ENCODE measurements around the gene MRTFB. TPM values are rescaled to one million over a fixed set of nuclear protein-coding genes. Genes with fewer than 3 reads are reported as not detected.

Gene MRTFB
- total and polyA plus RNA-seq, 2 of the 13 experiments (the other 11 are each of a cell fraction or from before 2014, with no cell fraction given), result 11.4 to 14.0 TPM

GRCh38 chr16:14285513-14286367 lies 214.6 kb downstream of the MRTFB start (continued):
- TF ChIP-seq ZNF737 (CRISPR knock-in tag; IDR thresholded peaks at IDR 0.05; ENCODE audit: borderline replicate concordance) (peak; percentile 83; the same call in 1 of the 2 replicates), NCOR1 (IDR thresholded peaks at IDR 0.05; ENCODE audit: borderline replicate concordance, low read length) (peak; percentile 60), DNMT3B (CRISPR knock-in tag; conservative IDR thresholded peaks at IDR 0.05) (peak; percentile 86), JUN (CRISPR knock-in tag; IDR thresholded peaks at IDR 0.05) (peak; percentile 86; the same call in 1 of the 2 replicates), HHEX (CRISPR knock-in tag; IDR thresholded peaks at IDR 0.05) (peak; percentile 27; the same call in 1 of the 2 replicates), MTF2 (CRISPR knock-in tag; IDR thresholded peaks at IDR 0.05; ENCODE audit: borderline replicate concordance) (no peak), ELF1 (CRISPR knock-in tag; IDR thresholded peaks at IDR 0.05) (peak; percentile 66), ATF1 (CRISPR knock-in tag; IDR thresholded peaks at IDR 0.05) (no peak), ATF6 (CRISPR knock-in tag; conservative IDR thresholded peaks at IDR 0.05) (peak; percentile 82; the same call in 1 of the 2 replicates), ZZZ3 (CRISPR knock-in tag; IDR thresholded peaks at IDR 0.05; ENCODE audit: borderline replicate concordance) (no peak; the same call in 1 of the 2 replicates), GFI1 (CRISPR knock-in tag; IDR thresholded peaks at IDR 0.05; ENCODE audit: borderline replicate concordance) (peak; percentile 29), HOXD1 (CRISPR knock-in tag; IDR thresholded peaks at IDR 0.05) (peak; percentile 33; the same call in 1 of the 2 replicates), NR1H2 (CRISPR knock-in tag; IDR thresholded peaks at IDR 0.05; ENCODE audit: borderline replicate concordance, low read depth) (peak; percentile 89; the same call in 1 of the 2 replicates)
- TF ChIP-seq, protein P1, sequence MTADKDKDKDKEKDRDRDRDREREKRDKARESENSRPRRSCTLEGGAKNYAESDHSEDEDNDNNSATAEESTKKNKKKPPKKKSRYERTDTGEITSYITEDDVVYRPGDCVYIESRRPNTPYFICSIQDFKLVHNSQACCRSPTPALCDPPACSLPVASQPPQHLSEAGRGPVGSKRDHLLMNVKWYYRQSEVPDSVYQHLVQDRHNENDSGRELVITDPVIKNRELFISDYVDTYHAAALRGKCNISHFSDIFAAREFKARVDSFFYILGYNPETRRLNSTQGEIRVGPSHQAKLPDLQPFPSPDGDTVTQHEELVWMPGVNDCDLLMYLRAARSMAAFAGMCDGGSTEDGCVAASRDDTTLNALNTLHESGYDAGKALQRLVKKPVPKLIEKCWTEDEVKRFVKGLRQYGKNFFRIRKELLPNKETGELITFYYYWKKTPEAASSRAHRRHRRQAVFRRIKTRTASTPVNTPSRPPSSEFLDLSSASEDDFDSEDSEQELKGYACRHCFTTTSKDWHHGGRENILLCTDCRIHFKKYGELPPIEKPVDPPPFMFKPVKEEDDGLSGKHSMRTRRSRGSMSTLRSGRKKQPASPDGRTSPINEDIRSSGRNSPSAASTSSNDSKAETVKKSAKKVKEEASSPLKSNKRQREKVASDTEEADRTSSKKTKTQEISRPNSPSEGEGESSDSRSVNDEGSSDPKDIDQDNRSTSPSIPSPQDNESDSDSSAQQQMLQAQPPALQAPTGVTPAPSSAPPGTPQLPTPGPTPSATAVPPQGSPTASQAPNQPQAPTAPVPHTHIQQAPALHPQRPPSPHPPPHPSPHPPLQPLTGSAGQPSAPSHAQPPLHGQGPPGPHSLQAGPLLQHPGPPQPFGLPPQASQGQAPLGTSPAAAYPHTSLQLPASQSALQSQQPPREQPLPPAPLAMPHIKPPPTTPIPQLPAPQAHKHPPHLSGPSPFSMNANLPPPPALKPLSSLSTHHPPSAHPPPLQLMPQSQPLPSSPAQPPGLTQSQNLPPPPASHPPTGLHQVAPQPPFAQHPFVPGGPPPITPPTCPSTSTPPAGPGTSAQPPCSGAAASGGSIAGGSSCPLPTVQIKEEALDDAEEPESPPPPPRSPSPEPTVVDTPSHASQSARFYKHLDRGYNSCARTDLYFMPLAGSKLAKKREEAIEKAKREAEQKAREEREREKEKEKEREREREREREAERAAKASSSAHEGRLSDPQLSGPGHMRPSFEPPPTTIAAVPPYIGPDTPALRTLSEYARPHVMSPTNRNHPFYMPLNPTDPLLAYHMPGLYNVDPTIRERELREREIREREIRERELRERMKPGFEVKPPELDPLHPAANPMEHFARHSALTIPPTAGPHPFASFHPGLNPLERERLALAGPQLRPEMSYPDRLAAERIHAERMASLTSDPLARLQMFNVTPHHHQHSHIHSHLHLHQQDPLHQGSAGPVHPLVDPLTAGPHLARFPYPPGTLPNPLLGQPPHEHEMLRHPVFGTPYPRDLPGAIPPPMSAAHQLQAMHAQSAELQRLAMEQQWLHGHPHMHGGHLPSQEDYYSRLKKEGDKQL (CRISPR knock-in tag; IDR thresholded peaks at IDR 0.05; ENCODE audit: low read depth), result peak; percentile 81
- TF ChIP-seq, protein P2, sequence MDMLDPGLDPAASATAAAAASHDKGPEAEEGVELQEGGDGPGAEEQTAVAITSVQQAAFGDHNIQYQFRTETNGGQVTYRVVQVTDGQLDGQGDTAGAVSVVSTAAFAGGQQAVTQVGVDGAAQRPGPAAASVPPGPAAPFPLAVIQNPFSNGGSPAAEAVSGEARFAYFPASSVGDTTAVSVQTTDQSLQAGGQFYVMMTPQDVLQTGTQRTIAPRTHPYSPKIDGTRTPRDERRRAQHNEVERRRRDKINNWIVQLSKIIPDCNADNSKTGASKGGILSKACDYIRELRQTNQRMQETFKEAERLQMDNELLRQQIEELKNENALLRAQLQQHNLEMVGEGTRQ (IDR thresholded peaks at IDR 0.05; ENCODE audit: low read depth, low read length), result no peak
- TF ChIP-seq, protein P2 (CRISPR knock-in tag; IDR thresholded peaks at IDR 0.05; ENCODE audit: borderline replicate concordance), result no peak; the same call in 1 of the 2 replicates
- TF ChIP-seq, protein P3, sequence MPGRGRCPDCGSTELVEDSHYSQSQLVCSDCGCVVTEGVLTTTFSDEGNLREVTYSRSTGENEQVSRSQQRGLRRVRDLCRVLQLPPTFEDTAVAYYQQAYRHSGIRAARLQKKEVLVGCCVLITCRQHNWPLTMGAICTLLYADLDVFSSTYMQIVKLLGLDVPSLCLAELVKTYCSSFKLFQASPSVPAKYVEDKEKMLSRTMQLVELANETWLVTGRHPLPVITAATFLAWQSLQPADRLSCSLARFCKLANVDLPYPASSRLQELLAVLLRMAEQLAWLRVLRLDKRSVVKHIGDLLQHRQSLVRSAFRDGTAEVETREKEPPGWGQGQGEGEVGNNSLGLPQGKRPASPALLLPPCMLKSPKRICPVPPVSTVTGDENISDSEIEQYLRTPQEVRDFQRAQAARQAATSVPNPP (CRISPR knock-in tag; IDR thresholded peaks at IDR 0.05), result peak; percentile 95

Data from HepG2 (cell line).